Measurements from ENCODE around the gene SCUBE1.

Gene SCUBE1

GRCh38 chr22:43272869-43273318 lies 70.3 kb downstream of the SCUBE1 start:
- H3K9me3 ChIP-seq, result no peaks in the 10 kb centered on the region
- H3K27ac ChIP-seq, result no peak overlapping the region
- H3K27me3 ChIP-seq, result no peaks in the 10 kb centered on the region
- H3K4me1 ChIP-seq (ENCODE audit: control insufficient read depth in 1 of 2, insufficient read depth in 1 of 2, low read depth in 1 of 2, low read length in 1 of 2), result no peaks in the 10 kb centered on the region
- no peak overlapping the region for H3K4me3 ChIP-seq (ENCODE audit: low read depth in 1 of 2, low read length in 1 of 2)
- TF ChIP-seq CTCF (IDR thresholded peaks at IDR 0.05), result no peak
- no peaks in the 10 kb centered on the region for H3K36me3 ChIP-seq

GRCh38 chr22:43272301-43272700 lies 70.9 kb downstream of the SCUBE1 start:
- no peaks in the 10 kb centered on the region for H3K36me3 ChIP-seq
- H3K9me3 ChIP-seq, result no peaks in the 10 kb centered on the region
- H3K4me1 ChIP-seq (ENCODE audit: control insufficient read depth in 1 of 2, insufficient read depth in 1 of 2, low read depth in 1 of 2, low read length in 1 of 2), result no peaks in the 10 kb centered on the region
- no peak overlapping the region for H3K4me3 ChIP-seq (ENCODE audit: low read depth in 1 of 2, low read length in 1 of 2)
- no peak for TF ChIP-seq CTCF (IDR thresholded peaks at IDR 0.05)
- H3K27me3 ChIP-seq, result no peaks in the 10 kb centered on the region
- no peak overlapping the region for H3K27ac ChIP-seq

GRCh38 chr22:43270949-43271348 lies 72.2 kb downstream of the SCUBE1 start:
- no peaks in the 10 kb centered on the region for H3K4me1 ChIP-seq (ENCODE audit: control insufficient read depth in 1 of 2, insufficient read depth in 1 of 2, low read depth in 1 of 2, low read length in 1 of 2)
- no peaks in the 10 kb centered on the region for H3K36me3 ChIP-seq
- no peak overlapping the region for H3K4me3 ChIP-seq (ENCODE audit: low read depth in 1 of 2, low read length in 1 of 2)
- no peak for TF ChIP-seq CTCF (IDR thresholded peaks at IDR 0.05)
- H3K27me3 ChIP-seq, result peaks cover 12% of the 10 kb centered on the region
- no peak overlapping the region for H3K27ac ChIP-seq
- H3K9me3 ChIP-seq, result no peaks in the 10 kb centered on the region

- Histone ChIP-seq H3K4me3 (ENCODE audit: low read depth in 1 of 2, low read length in 1 of 2) (no peak overlapping the region), H3K4me1 (ENCODE audit: control insufficient read depth in 1 of 2, insufficient read depth in 1 of 2, low read depth in 1 of 2, low read length in 1 of 2) (no peaks in the 10 kb centered on the region), H3K9me3 (no peaks in the 10 kb centered on the region), H3K27ac (no peak overlapping the region), H3K36me3 (no peaks in the 10 kb centered on the region), H3K27me3 (peaks cover 17% of the 10 kb centered on the region)
- TF ChIP-seq CTCF (IDR thresholded peaks at IDR 0.05), result no peak
Measured at GRCh38 chr22:43270314-43270908, 72.8 kb downstream of the SCUBE1 start.

- H3K27ac ChIP-seq, result no peak overlapping the region
- H3K9me3 ChIP-seq, result no peaks in the 10 kb centered on the region
- no peaks in the 10 kb centered on the region for H3K36me3 ChIP-seq
- TF ChIP-seq CTCF (IDR thresholded peaks at IDR 0.05), result no peak
- H3K4me3 ChIP-seq (ENCODE audit: low read depth in 1 of 2, low read length in 1 of 2), result no peak overlapping the region
- no peaks in the 10 kb centered on the region for H3K4me1 ChIP-seq (ENCODE audit: control insufficient read depth in 1 of 2, insufficient read depth in 1 of 2, low read depth in 1 of 2, low read length in 1 of 2)
- peaks cover 25% of the 10 kb centered on the region for H3K27me3 ChIP-seq
Measured at GRCh38 chr22:43269646-43270045, 73.5 kb downstream of the SCUBE1 start.
